MM.1S (cell line): Measurements from ENCODE around the gene RNF224.

Experiments
- EZH2 ChIP-seq: fragments of 300-600 bp; sonication (generic); optimal IDR thresholded peaks from 2 replicates; pipeline ENCODE3; 2017; ENCODE audit warnings: low read depth, mild to moderate bottlenecking, antibody characterized with exemption, low read length, mixed read lengths
- EZH2phosphoT487 ChIP-seq: fragments of 300-600 bp; sonication (generic); IDR thresholded peaks from 2 replicates; pipeline ENCODE4 v1.6.1; 2018; ENCODE audit warnings: antibody characterized with exemption, low read length
- TF ChIP-seq, protein P1 (sequence below): fragments of 300-600 bp; sonication (generic); IDR thresholded peaks from 2 replicates; pipeline ENCODE4 v1.5.1; 2016; ENCODE audit warnings: antibody characterized with exemption, low read length, mixed read lengths

DNA sequence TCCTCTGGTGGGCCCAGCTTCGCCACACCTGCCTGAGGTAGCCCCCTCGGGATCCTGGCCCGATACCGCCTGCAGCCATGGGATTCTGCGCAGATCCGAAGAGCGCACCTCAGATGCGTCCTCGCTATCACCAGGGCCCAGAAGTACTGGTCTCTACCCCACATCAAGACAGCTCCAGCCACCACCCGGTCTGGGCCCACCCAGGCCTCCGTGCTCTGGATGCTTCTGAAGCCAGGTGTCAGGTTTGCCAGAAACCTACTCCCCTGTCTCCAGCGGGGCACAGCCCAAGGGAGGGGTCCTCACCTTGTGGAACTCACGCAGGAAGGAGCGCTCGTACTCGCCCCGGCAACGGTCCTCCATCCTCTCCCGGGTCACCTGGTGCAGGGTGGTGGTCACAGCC lies 41.4 kb upstream of the RNF224 start:
- TF ChIP-seq, protein P1, sequence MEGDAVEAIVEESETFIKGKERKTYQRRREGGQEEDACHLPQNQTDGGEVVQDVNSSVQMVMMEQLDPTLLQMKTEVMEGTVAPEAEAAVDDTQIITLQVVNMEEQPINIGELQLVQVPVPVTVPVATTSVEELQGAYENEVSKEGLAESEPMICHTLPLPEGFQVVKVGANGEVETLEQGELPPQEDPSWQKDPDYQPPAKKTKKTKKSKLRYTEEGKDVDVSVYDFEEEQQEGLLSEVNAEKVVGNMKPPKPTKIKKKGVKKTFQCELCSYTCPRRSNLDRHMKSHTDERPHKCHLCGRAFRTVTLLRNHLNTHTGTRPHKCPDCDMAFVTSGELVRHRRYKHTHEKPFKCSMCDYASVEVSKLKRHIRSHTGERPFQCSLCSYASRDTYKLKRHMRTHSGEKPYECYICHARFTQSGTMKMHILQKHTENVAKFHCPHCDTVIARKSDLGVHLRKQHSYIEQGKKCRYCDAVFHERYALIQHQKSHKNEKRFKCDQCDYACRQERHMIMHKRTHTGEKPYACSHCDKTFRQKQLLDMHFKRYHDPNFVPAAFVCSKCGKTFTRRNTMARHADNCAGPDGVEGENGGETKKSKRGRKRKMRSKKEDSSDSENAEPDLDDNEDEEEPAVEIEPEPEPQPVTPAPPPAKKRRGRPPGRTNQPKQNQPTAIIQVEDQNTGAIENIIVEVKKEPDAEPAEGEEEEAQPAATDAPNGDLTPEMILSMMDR, result no peak
- no peak for TF ChIP-seq EZH2
- no peak for TF ChIP-seq EZH2phosphoT487
